Stimulated activated memory B cell treated with anti-CD40 and anti-IgM and Interleukin-4, amounts not matched to agents 10 μg/mL and 1 μg/mL and 100 μg/mL, for 72 hours (primary cell): ENCODE results near the gene NOL8.

Experiments
- ATAC-seq: fragments of 150-1000 bp; cut with Tn5 transposase; 2 replicates; pipeline ENCODE4 v1.10.0; 2021
- H3K27ac Mint-ChIP-seq: one replicate; pipeline ENCODE4 v1.8.0; 2022; ENCODE audit warnings: mild to moderate bottlenecking, mixed read lengths
- H3K27me3 Mint-ChIP-seq: one replicate; pipeline ENCODE4 v1.8.0; 2022; ENCODE audit warnings: mixed read lengths
- H3K36me3 Mint-ChIP-seq: one replicate; pipeline ENCODE4 v1.8.0; 2022; ENCODE audit warnings: mixed read lengths
- H3K4me1 Mint-ChIP-seq: one replicate; pipeline ENCODE4 v1.8.0; 2022; ENCODE audit warnings: mixed read lengths
- H3K4me3 Mint-ChIP-seq: one replicate; pipeline ENCODE4 v1.8.0; 2022; ENCODE audit warnings: mild to moderate bottlenecking, moderate library complexity, mixed read lengths
- H3K9me3 Mint-ChIP-seq: one replicate; pipeline ENCODE4 v1.8.0; 2022; ENCODE audit warnings: mixed read lengths

The NOL8 gene

DNA sequence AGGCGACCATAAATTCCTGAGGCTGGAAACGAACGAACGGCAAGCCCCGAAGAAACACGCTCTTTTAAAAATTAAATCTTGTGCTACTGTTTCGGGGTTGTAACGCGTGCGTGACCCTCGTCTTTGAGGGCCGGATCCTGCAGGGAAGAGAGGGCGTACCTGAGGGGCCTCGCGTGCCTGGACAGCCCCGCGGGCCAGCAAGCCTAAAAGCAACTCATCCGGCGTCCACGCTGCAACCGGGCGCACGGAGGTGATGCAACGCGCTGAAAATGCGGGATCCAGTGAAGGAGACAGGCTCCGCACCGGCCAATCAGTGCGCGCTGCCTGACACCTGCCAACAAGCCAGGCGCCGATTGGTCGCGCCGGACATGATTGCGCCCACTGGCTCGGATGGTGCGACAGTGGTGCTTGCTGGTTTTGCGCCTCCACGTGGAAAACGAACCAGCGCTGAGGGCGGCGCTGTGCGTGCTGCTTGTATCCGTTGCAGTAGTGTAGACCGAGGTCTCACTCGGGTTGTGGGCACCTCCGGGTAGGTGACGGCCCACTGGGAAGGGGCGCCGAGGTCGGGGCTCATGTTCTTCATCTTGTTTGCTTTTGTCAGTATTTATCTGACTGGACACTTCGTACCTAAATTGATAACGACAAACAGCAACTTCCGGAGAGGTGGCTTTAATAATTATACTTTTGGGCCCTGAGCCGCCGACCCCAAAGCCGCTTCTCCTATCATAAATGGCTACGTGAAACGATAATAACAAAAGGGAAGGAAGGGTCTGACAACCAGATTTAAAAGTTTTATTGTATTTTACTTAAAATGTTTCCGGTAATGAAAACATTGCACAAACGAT lies 31.5 kb downstream of the NOL8 start, which contains the start of gene IARS1:
Gene IARS1 (minus strand): TSS at position 246 of the 845 bp plus-strand sequence. CDS start 4,278 bp downstream, outside the sequence.
- peaks cover 34% of the 10 kb centered on the region for H3K36me3 Mint-ChIP-seq
- peaks cover 43% of the 10 kb centered on the region for H3K4me1 Mint-ChIP-seq
- H3K4me3 Mint-ChIP-seq = peak within 1 kb of the TSS; percentile 100
- peak within 1 kb of the TSS; percentile 100 for H3K27ac Mint-ChIP-seq
- peak; percentile 99 for ATAC-seq
- H3K9me3 Mint-ChIP-seq = no peaks in the 10 kb centered on the region
- H3K27me3 Mint-ChIP-seq = no peaks in the 10 kb centered on the region

GRCh38 chr9:92293075-92293354 lies 32.1 kb downstream of the NOL8 start:
- Mint-ChIP-seq H3K9me3 (no peaks in the 10 kb centered on the region), H3K4me3 (peak overlapping the region; percentile 100), H3K27ac (peak overlapping the region; percentile 100), H3K36me3 (peaks cover 37% of the 10 kb centered on the region), H3K27me3 (no peaks in the 10 kb centered on the region), H3K4me1 (peaks cover 43% of the 10 kb centered on the region)
- ATAC-seq = no peak

GRCh38 chr9:92292338-92293074 lies 32.6 kb downstream of the NOL8 start:
- H3K4me3 Mint-ChIP-seq = peak overlapping the region; percentile 100
- H3K27ac Mint-ChIP-seq = peak overlapping the region; percentile 100
- H3K9me3 Mint-ChIP-seq = no peaks in the 10 kb centered on the region
- no peaks in the 10 kb centered on the region for H3K27me3 Mint-ChIP-seq
- no peak for ATAC-seq
- H3K4me1 Mint-ChIP-seq = peaks cover 43% of the 10 kb centered on the region
- peaks cover 42% of the 10 kb centered on the region for H3K36me3 Mint-ChIP-seq

GRCh38 chr9:92291577-92291976 lies 33.6 kb downstream of the NOL8 start:
- no peaks in the 10 kb centered on the region for H3K9me3 Mint-ChIP-seq
- no peak for ATAC-seq
- H3K4me1 Mint-ChIP-seq = peaks cover 43% of the 10 kb centered on the region
- no peak overlapping the region for H3K4me3 Mint-ChIP-seq
- H3K27me3 Mint-ChIP-seq = no peaks in the 10 kb centered on the region
- H3K27ac Mint-ChIP-seq = peak overlapping the region; percentile 51
- peaks cover 44% of the 10 kb centered on the region for H3K36me3 Mint-ChIP-seq

DNA sequence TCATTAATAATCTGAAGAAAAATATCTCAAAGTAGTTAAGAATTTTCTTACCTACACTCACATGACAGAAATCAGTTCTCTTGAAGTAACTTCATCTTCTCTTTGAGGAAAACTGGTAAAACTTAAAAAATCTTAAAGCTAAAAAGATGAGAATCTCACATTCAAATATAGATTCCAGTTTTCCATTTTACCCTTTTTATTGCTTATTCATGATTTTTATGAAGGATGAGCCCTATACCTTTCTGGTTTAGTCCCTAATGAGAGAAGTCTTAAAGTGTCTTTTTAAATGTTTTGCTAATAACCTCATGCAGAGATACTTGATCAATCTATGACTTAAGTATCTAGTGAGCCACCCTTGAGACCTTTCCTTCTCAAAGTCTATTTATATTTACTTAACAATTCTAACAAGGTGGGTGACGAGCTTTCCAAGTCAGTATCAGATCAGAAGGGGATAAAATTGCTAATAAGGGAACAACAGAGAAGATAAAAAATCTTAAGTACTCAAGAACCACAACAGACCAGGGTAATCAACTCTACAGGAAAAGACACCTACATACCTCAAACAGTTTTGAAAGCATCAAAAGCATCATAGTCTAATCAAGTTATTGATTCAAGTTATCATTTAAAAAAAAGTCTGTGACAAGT lies 34.2 kb downstream of the NOL8 start:
- H3K36me3 Mint-ChIP-seq = peaks cover 44% of the 10 kb centered on the region
- H3K4me3 Mint-ChIP-seq = no peak overlapping the region
- no peak for ATAC-seq
- H3K27me3 Mint-ChIP-seq = no peaks in the 10 kb centered on the region
- H3K9me3 Mint-ChIP-seq = no peaks in the 10 kb centered on the region
- peaks cover 43% of the 10 kb centered on the region for H3K4me1 Mint-ChIP-seq
- H3K27ac Mint-ChIP-seq = peak overlapping the region; percentile 51

- H3K4me1 Mint-ChIP-seq = peaks cover 35% of the 10 kb centered on the region
- peaks cover 55% of the 10 kb centered on the region for H3K36me3 Mint-ChIP-seq
- no peaks in the 10 kb centered on the region for H3K27me3 Mint-ChIP-seq
- H3K4me3 Mint-ChIP-seq = no peak overlapping the region
- no peaks in the 10 kb centered on the region for H3K9me3 Mint-ChIP-seq
- H3K27ac Mint-ChIP-seq = no peak overlapping the region
- ATAC-seq = no peak
Measured at GRCh38 chr9:92289708-92290390, 35.3 kb downstream of the NOL8 start.

DNA sequence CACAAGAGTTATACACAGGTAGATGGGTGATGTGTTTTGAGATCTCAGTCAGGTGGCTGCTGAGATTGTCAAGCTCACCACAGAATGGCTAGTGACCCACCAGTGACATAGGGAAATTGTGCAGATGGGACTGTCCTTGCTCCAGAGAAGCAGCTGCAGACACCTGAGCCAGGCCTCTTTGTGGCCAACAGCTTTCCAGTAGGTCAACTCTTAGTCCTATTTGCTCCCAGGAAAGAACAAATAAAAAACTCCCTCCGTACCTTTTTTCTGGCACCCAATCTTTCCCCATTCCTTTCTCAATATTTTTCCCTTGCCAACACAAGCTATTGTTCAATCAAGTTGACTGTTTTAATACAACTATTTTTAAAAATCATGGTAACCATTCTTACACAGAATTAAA lies 45.8 kb downstream of the NOL8 start:
- H3K36me3 Mint-ChIP-seq = peaks cover 58% of the 10 kb centered on the region
- ATAC-seq = no peak

GRCh38 chr9:92278110-92278509 lies 47.0 kb downstream of the NOL8 start:
- Mint-ChIP-seq H3K9me3 (no peaks in the 10 kb centered on the region), H3K36me3 (peaks cover 59% of the 10 kb centered on the region), H3K27ac (no peak overlapping the region), H3K4me3 (no peak overlapping the region), H3K27me3 (no peaks in the 10 kb centered on the region), H3K4me1 (no peaks in the 10 kb centered on the region)
- ATAC-seq = no peak

More for the DNA sequence above, 45.8 kb downstream of the NOL8 start:
- H3K9me3 Mint-ChIP-seq = no peaks in the 10 kb centered on the region
- H3K4me1 Mint-ChIP-seq = no peaks in the 10 kb centered on the region
- peak overlapping the region; percentile 16 for H3K27ac Mint-ChIP-seq
- H3K4me3 Mint-ChIP-seq = no peak overlapping the region
- no peaks in the 10 kb centered on the region for H3K27me3 Mint-ChIP-seq

GRCh38 chr9:92276331-92277032 lies 48.7 kb downstream of the NOL8 start:
- Mint-ChIP-seq H3K27me3 (no peaks in the 10 kb centered on the region), H3K4me1 (no peaks in the 10 kb centered on the region), H3K36me3 (peaks cover 65% of the 10 kb centered on the region), H3K9me3 (no peaks in the 10 kb centered on the region), H3K27ac (peak overlapping the region; percentile 2), H3K4me3 (no peak overlapping the region)
- no peak for ATAC-seq

DNA sequence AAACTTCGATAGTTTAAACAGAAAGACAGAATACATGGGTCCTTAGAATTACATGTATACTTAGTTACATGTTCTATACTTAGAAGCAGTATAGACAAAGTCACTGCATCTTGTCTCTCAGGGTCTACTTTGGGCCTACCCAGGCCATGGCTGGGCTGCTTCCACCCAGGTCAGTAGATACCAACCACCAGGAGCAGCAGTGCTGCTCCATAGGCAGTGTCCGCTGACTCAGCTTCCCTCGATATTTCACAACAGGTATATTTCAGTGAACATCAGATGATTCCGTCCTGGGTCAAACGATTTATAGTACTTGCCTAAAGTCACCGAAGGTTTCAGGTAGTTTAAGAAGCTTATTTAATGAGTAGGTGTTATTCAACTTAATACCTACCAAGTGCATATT lies 49.6 kb downstream of the NOL8 start:
- Mint-ChIP-seq H3K4me3 (no peak overlapping the region), H3K9me3 (no peaks in the 10 kb centered on the region), H3K27ac (peak overlapping the region; percentile 2), H3K4me1 (no peaks in the 10 kb centered on the region), H3K36me3 (peaks cover 72% of the 10 kb centered on the region), H3K27me3 (no peaks in the 10 kb centered on the region)
- ATAC-seq = no peak

GRCh38 chr9:92270511-92270910 lies 54.6 kb downstream of the NOL8 start:
- Mint-ChIP-seq H3K36me3 (peaks cover 74% of the 10 kb centered on the region), H3K27me3 (no peaks in the 10 kb centered on the region), H3K4me1 (no peaks in the 10 kb centered on the region), H3K4me3 (no peak overlapping the region), H3K27ac (no peak overlapping the region), H3K9me3 (no peaks in the 10 kb centered on the region)
- no peak for ATAC-seq

DNA sequence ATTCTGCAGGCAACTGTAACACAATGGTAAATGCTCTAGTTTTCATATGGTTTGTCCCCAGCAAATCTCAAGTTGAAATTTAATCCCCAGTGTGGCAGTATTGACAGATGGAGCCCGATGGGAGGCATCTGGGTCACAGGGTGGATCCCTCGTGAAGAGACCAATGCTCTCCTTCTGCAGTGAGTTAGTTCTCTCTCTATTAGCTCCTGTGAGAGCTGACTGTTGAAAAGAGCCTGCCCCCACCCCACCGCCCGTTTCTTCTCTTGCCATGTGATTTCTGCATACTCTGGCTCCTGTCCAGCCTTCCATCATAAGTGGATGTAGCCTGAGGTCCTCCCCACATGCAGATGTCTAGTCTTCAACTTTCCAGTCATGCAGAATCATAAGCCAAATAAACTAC lies 58.7 kb downstream of the NOL8 start:
- no peak for ATAC-seq
- Mint-ChIP-seq H3K9me3 (no peaks in the 10 kb centered on the region), H3K27me3 (no peaks in the 10 kb centered on the region), H3K36me3 (peaks cover 79% of the 10 kb centered on the region), H3K4me3 (no peak overlapping the region), H3K27ac (no peak overlapping the region), H3K4me1 (no peaks in the 10 kb centered on the region)

- Mint-ChIP-seq H3K4me1 (no peaks in the 10 kb centered on the region), H3K27me3 (no peaks in the 10 kb centered on the region), H3K36me3 (peaks cover 81% of the 10 kb centered on the region), H3K4me3 (no peak overlapping the region), H3K9me3 (no peaks in the 10 kb centered on the region), H3K27ac (no peak overlapping the region)
- ATAC-seq = no peak
Measured at GRCh38 chr9:92265154-92265553, 60.0 kb downstream of the NOL8 start.

- Mint-ChIP-seq H3K9me3 (no peaks in the 10 kb centered on the region), H3K36me3 (peaks cover 92% of the 10 kb centered on the region), H3K27me3 (no peaks in the 10 kb centered on the region), H3K4me1 (no peaks in the 10 kb centered on the region), H3K4me3 (no peak overlapping the region), H3K27ac (no peak overlapping the region)
- no peak for ATAC-seq
Measured at GRCh38 chr9:92263131-92263530, 62.0 kb downstream of the NOL8 start.
